Parathyroid adenoma (tissue), 2 donors: ENCODE results near the gene AGBL4.

Experiments
- H2AFZ ChIP-seq: fragments of 300-600 bp; sonication (generic); one replicate; pipeline ENCODE4 v1.7.0; 2017; ENCODE audit warnings: antibody characterized with exemption, mild to moderate bottlenecking
- H3K27ac ChIP-seq: fragments of 300-600 bp; sonication (generic); one replicate; pipeline ENCODE4 v1.7.0; 2017
- H3K27me3 ChIP-seq: fragments of 300-600 bp; sonication (generic); one replicate; pipeline ENCODE4 v1.7.0; 2017; ENCODE audit warnings: low read length; ENCODE audit not compliant: control insufficient read depth, insufficient read depth
- H3K36me3 ChIP-seq: fragments of 300-600 bp; sonication (generic); one replicate; pipeline ENCODE4 v1.7.0; 2017; ENCODE audit warnings: low read length; ENCODE audit not compliant: control insufficient read depth, insufficient read depth
- H3K4me1 ChIP-seq: fragments of 300-600 bp; sonication (generic); one replicate; pipeline ENCODE4 v1.7.0; 2017; ENCODE audit warnings: control low read depth
- H3K4me2 ChIP-seq: fragments of 300-600 bp; sonication (generic); one replicate; pipeline ENCODE4 v1.7.0; 2017; ENCODE audit warnings: low read length
- H3K4me3 ChIP-seq: fragments of 300-600 bp; sonication (generic); one replicate; pipeline ENCODE4 v1.7.0; 2017; ENCODE audit warnings: low read depth, low read length
- H3K79me2 ChIP-seq: fragments of 300-600 bp; sonication (generic); one replicate; pipeline ENCODE4 v1.7.0; 2017; ENCODE audit warnings: control low read depth
- H3K9ac ChIP-seq: fragments of 300-600 bp; sonication (generic); one replicate; pipeline ENCODE4 v1.7.0; 2017; ENCODE audit warnings: mild to moderate bottlenecking
- H3K9me3 ChIP-seq: fragments of 300-600 bp; sonication (generic); one replicate; pipeline ENCODE4 v1.7.0; 2017; ENCODE audit warnings: low read length; ENCODE audit not compliant: control insufficient read depth
- TF ChIP-seq, protein P1 (sequence below): fragments of 300-600 bp; sonication (generic); IDR thresholded peaks from one replicate; pipeline ENCODE4 v1.7.0; 2017; ENCODE audit warnings: antibody characterized with exemption, mild to moderate bottlenecking
- donor health status: primary hyperparathyroidism.

The AGBL4 gene

GRCh38 chr1:49160677-49161076 is 863.1 kb downstream of the AGBL4 start:
- Histone ChIP-seq H3K4me1 (no peaks in the 10 kb centered on the region), H3K27ac (no peak overlapping the region), H3K79me2 (no peaks in the 10 kb centered on the region), H3K27me3 (no peaks in the 10 kb centered on the region), H3K4me2 (no peak overlapping the region), H3K9me3 (no peaks in the 10 kb centered on the region), H3K36me3 (no peaks in the 10 kb centered on the region), H3K9ac (no peak overlapping the region), H3K4me3 (no peak overlapping the region), H2AFZ (no peak overlapping the region)
- TF ChIP-seq, protein P1, sequence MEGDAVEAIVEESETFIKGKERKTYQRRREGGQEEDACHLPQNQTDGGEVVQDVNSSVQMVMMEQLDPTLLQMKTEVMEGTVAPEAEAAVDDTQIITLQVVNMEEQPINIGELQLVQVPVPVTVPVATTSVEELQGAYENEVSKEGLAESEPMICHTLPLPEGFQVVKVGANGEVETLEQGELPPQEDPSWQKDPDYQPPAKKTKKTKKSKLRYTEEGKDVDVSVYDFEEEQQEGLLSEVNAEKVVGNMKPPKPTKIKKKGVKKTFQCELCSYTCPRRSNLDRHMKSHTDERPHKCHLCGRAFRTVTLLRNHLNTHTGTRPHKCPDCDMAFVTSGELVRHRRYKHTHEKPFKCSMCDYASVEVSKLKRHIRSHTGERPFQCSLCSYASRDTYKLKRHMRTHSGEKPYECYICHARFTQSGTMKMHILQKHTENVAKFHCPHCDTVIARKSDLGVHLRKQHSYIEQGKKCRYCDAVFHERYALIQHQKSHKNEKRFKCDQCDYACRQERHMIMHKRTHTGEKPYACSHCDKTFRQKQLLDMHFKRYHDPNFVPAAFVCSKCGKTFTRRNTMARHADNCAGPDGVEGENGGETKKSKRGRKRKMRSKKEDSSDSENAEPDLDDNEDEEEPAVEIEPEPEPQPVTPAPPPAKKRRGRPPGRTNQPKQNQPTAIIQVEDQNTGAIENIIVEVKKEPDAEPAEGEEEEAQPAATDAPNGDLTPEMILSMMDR, result no peak

DNA sequence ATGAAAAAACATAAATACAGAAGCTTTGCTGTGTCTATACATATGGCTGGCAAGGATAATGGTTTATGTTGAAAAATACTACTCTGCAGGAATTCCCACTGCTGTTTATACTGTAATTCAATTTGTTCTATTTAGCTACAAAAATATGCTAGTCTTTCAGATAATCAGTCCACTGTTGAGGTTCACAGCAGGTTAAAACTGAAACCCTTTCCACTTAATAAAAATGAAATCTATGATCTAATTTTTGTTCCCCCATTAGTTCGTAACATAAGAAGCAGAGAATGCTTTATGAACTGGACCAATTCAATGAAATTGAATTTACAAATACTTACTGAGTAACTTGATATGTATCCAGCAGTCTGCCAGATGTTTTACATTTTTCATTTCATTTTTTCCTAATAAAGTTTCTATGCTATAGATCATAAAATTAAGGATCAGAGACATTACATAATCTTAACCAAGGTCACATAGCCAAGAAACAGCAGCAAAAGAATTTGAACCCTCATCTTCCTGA is 887.0 kb downstream of the AGBL4 start:
- Histone ChIP-seq H3K9ac (no peak overlapping the region), H3K79me2 (no peaks in the 10 kb centered on the region), H3K4me2 (no peak overlapping the region), H3K27me3 (no peaks in the 10 kb centered on the region), H3K4me3 (no peak overlapping the region), H2AFZ (no peak overlapping the region), H3K36me3 (no peaks in the 10 kb centered on the region), H3K27ac (no peak overlapping the region), H3K4me1 (no peaks in the 10 kb centered on the region), H3K9me3 (no peaks in the 10 kb centered on the region)
- TF ChIP-seq, protein P1, result no peak

DNA sequence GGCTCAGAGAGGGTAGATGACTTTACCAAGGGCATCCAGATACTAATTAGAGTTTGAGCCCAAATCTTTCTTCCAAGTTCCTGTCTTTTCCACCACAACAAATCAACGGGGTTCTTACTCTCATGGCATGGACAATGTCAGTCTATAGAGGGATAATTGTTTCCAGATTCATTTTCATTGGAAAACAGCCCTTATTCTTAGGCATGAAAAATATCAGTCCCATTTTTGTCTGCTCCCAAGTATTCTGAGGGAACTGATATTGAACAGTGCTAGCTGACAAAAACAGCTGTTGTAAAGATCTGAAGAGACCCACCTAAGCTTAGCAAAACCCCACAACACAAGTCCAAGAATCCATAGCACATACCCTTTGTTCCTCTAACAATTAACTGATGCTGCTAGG is 898.0 kb downstream of the AGBL4 start:
- H3K4me1 ChIP-seq, result no peaks in the 10 kb centered on the region

GRCh38 chr1:49111931-49112330 is 911.8 kb downstream of the AGBL4 start:
- Histone ChIP-seq H3K4me3 (no peak overlapping the region), H3K36me3 (no peaks in the 10 kb centered on the region), H3K79me2 (no peaks in the 10 kb centered on the region), H3K4me2 (no peak overlapping the region), H3K9me3 (no peaks in the 10 kb centered on the region), H3K27ac (no peak overlapping the region), H3K9ac (no peak overlapping the region), H3K27me3 (no peaks in the 10 kb centered on the region), H2AFZ (no peak overlapping the region), H3K4me1 (no peaks in the 10 kb centered on the region)
- TF ChIP-seq, protein P1, result no peak

More for the DNA sequence above, 898.0 kb downstream of the AGBL4 start:
- no peaks in the 10 kb centered on the region for H3K9me3 ChIP-seq
- TF ChIP-seq, protein P1, result no peak
- H3K27me3 ChIP-seq, result no peaks in the 10 kb centered on the region
- H2AFZ ChIP-seq, result no peak overlapping the region
- no peaks in the 10 kb centered on the region for H3K36me3 ChIP-seq
- H3K27ac ChIP-seq, result no peak overlapping the region
- H3K9ac ChIP-seq, result no peak overlapping the region
- H3K79me2 ChIP-seq, result no peaks in the 10 kb centered on the region
- no peak overlapping the region for H3K4me3 ChIP-seq
- H3K4me2 ChIP-seq, result no peak overlapping the region

DNA sequence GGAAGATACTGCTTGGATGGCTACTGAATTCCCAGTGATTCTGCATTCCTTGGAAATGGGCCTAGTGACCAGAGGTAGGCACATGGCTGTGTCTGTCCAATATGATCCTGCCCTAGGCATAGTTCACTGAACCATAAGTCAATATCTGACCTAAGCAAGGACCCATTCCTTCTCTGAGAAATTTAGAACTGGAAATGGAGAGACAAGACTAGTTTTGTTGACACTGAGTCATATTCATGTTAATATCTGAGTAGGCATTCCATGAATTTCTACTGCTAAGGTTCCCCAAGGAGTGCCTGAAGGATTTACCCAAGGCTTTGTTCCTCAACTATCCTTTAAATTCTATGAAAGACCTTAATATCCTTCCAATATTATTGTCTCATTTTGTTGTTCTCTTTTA is 917.3 kb downstream of the AGBL4 start:
- no peaks in the 10 kb centered on the region for H3K9me3 ChIP-seq
- H3K27me3 ChIP-seq, result no peaks in the 10 kb centered on the region
- no peaks in the 10 kb centered on the region for H3K4me1 ChIP-seq
- TF ChIP-seq, protein P1, result no peak
- no peaks in the 10 kb centered on the region for H3K79me2 ChIP-seq
- no peaks in the 10 kb centered on the region for H3K36me3 ChIP-seq
- no peak overlapping the region for H3K4me2 ChIP-seq
- no peak overlapping the region for H3K9ac ChIP-seq
- H2AFZ ChIP-seq, result no peak overlapping the region
- no peak overlapping the region for H3K27ac ChIP-seq
- H3K4me3 ChIP-seq, result no peak overlapping the region
